Peyer's patch (tissue), 4 donors: ENCODE results near the gene FAM114A1. TPM values are rescaled to one million over a fixed set of nuclear protein-coding genes. Genes with fewer than 3 reads are reported as not detected.

Experiments used
- DNase-seq, 3 donors: peaks; one replicate each; pipeline ENCODE4 v3.0.0-alpha.2; 2017 to 2019
- H3K27ac ChIP-seq, 4 donors: fragments of 200-600 bp; sonication (generic); one replicate each; pipeline ENCODE4 v1.5.1; 2016 to 2019
- H3K27me3 ChIP-seq, 2 donors: fragments of 200-600 bp; sonication (generic); one replicate each; pipeline ENCODE4 v1.5.1; 2019
- H3K36me3 ChIP-seq, 3 donors: fragments of 200-600 bp; sonication (generic); one replicate each; pipeline ENCODE4 v1.5.1; 2016 to 2019
- H3K4me1 ChIP-seq, 4 donors: fragments of 200-600 bp; sonication (generic); one replicate each; pipeline ENCODE4 v1.5.1; 2016 to 2019
- H3K4me3 ChIP-seq, 4 donors: fragments of 200-600 bp; sonication (generic); 1 replicate in 3 of 4; 2 replicates in 1 of 4; pipeline ENCODE4 v1.5.1; 2016 to 2019; ENCODE audit warnings: mild to moderate bottlenecking in 1 of 4
- H3K9me3 ChIP-seq, 4 donors: fragments of 200-600 bp; sonication (generic); one replicate each; pipeline ENCODE4 v1.5.1; 2016 to 2019; ENCODE audit warnings: mild to moderate bottlenecking in 1 of 4
- CTCF ChIP-seq, 6 experiments: fragments of 450-650 bp in 4 of 6; fragments of 200-600 bp in 2 of 6; sonication (generic) in 1 of 6; IDR thresholded peaks; one replicate each; pipeline ENCODE4 v1.5.1; 2017 to 2019; ENCODE audit warnings: antibody characterized with exemption in 6 of 6, mild to moderate bottlenecking in 3 of 6, moderate library complexity in 1 of 6
- POLR2A ChIP-seq, 2 donors: fragments of 450-650 bp; IDR thresholded peaks; one replicate each; pipeline ENCODE4 v1.5.1; 2017; ENCODE audit warnings: antibody characterized with exemption in 2 of 2, mild to moderate bottlenecking in 2 of 2, moderate library complexity in 2 of 2
- total RNA-seq, 4 donors: library from RNA; depleted of rRNA; stranded (reverse); fragments of >200 nt; gene quantifications; one replicate each; pipeline ENCODE4 v1.1.0, GENCODE V29; 2016

Gene FAM114A1
- total RNA-seq, 4 donors from 2014 or later, result 52.2 to 106 (median 69.0) TPM

GRCh38 chr4:38822748-38823303, 44.8 kb upstream of the FAM114A1 start:
- H3K4me3 ChIP-seq, result no peak overlapping the region
- H3K27ac ChIP-seq, result no peak overlapping the region
- DNase-seq, result no peak
- H3K4me1 ChIP-seq, result no peaks in the 10 kb centered on the region
- TF ChIP-seq POLR2A (IDR thresholded peaks at IDR 0.05) (no peak), CTCF (IDR thresholded peaks at IDR 0.05) (no peak)
- no peaks in the 10 kb centered on the region for H3K9me3 ChIP-seq
- no peaks in the 10 kb centered on the region for H3K36me3 ChIP-seq
- H3K27me3 ChIP-seq, result no peaks in the 10 kb centered on the region

GRCh38 chr4:38823766-38824165, 43.8 kb upstream of the FAM114A1 start:
- Histone ChIP-seq H3K36me3 (no peaks in the 10 kb centered on the region), H3K27me3 (no peaks in the 10 kb centered on the region), H3K4me1 (no peaks in the 10 kb centered on the region), H3K9me3 (no peaks in the 10 kb centered on the region), H3K27ac (no peak overlapping the region), H3K4me3 (no peak overlapping the region)
- TF ChIP-seq POLR2A (IDR thresholded peaks at IDR 0.05) (no peak), CTCF (IDR thresholded peaks at IDR 0.05) (no peak)
- DNase-seq, result no peak

- Histone ChIP-seq H3K9me3 (no peaks in the 10 kb centered on the region), H3K27ac (no peak overlapping the region), H3K4me3 (no peak overlapping the region), H3K4me1 (no peaks in the 10 kb centered on the region), H3K27me3 (no peaks in the 10 kb centered on the region), H3K36me3 (no peaks in the 10 kb centered on the region)
- TF ChIP-seq CTCF (IDR thresholded peaks at IDR 0.05) (no peak), POLR2A (IDR thresholded peaks at IDR 0.05) (no peak)
- no peak for DNase-seq
Observed at GRCh38 chr4:38829237-38829636, 38.4 kb upstream of the FAM114A1 start.

- Histone ChIP-seq H3K36me3 (no peaks in the 10 kb centered on the region), H3K27ac (no peak overlapping the region), H3K4me1 (no peaks in the 10 kb centered on the region), H3K9me3 (peaks cover 0 to 4% (median 0%) of the 10 kb centered on the region in 4 donors), H3K27me3 (no peaks in the 10 kb centered on the region), H3K4me3 (no peak overlapping the region)
- DNase-seq, result no peak
- TF ChIP-seq CTCF (IDR thresholded peaks at IDR 0.05), result no peak
- no peak for TF ChIP-seq POLR2A (IDR thresholded peaks at IDR 0.05)
Observed at GRCh38 chr4:38831653-38832052, 36.0 kb upstream of the FAM114A1 start.

- Histone ChIP-seq H3K36me3 (no peaks in the 10 kb centered on the region), H3K27me3 (no peaks in the 10 kb centered on the region), H3K9me3 (peaks cover 0 to 4% (median 0%) of the 10 kb centered on the region in 4 donors), H3K4me3 (no peak overlapping the region), H3K27ac (no peak overlapping the region), H3K4me1 (no peaks in the 10 kb centered on the region)
- no peak for TF ChIP-seq CTCF (IDR thresholded peaks at IDR 0.05)
- TF ChIP-seq POLR2A (IDR thresholded peaks at IDR 0.05), result no peak
- no peak for DNase-seq
Observed at GRCh38 chr4:38832206-38832605, 35.4 kb upstream of the FAM114A1 start.
